PC-9 (cell line): ENCODE data around the gene BHLHA9.

Experiments used
- EZH2 ChIP-seq: fragments of 200-600 bp; sonication (generic); IDR thresholded peaks from 2 replicates; pipeline ENCODE4 v1.8.0; 2017; ENCODE audit warnings: antibody characterized with exemption, low read depth
- TF ChIP-seq, protein P1 (sequence below): fragments of 200-600 bp; sonication (generic); conservative IDR thresholded peaks from 2 replicates; pipeline ENCODE4 v1.6.1; 2017; ENCODE audit warnings: mixed run types, antibody characterized with exemption, mild to moderate bottlenecking, moderate library complexity

DNA sequence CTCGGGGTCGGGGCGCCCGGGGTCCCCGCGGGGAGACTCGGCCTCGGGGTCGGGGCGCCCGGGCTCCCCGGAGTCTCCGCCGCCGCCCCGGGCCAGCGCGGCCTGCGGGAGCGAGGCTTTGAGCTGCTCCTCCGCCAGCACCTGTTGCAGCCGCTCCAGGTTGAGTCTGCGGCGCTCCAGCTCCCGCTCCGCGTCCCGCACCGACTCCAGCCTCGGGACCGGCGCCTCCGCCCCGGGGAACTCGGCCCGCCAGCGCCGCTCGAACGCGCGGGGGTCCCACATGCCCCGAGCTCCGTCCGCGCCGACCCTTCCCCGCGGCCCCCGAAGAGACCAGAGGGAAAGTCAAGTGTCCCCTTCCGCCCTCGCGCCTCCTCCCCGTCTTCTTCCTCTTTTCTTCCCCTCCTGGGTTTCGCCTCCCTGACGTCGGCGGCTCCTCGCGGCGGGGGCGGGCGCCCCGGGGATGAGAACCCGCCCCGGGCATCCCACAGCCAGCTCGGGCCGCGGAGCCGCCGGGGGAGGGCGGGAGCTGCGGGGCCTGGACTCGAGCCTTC lies 40.8 kb upstream of the BHLHA9 start:
- TF ChIP-seq, protein P1, sequence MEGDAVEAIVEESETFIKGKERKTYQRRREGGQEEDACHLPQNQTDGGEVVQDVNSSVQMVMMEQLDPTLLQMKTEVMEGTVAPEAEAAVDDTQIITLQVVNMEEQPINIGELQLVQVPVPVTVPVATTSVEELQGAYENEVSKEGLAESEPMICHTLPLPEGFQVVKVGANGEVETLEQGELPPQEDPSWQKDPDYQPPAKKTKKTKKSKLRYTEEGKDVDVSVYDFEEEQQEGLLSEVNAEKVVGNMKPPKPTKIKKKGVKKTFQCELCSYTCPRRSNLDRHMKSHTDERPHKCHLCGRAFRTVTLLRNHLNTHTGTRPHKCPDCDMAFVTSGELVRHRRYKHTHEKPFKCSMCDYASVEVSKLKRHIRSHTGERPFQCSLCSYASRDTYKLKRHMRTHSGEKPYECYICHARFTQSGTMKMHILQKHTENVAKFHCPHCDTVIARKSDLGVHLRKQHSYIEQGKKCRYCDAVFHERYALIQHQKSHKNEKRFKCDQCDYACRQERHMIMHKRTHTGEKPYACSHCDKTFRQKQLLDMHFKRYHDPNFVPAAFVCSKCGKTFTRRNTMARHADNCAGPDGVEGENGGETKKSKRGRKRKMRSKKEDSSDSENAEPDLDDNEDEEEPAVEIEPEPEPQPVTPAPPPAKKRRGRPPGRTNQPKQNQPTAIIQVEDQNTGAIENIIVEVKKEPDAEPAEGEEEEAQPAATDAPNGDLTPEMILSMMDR: no peak
- peak; percentile 96 for TF ChIP-seq EZH2
